ENCODE data around the gene PLEKHG3.
A peak's percentile ranks its signal among the peaks of the same experiment; 100 is the strongest.

PLEKHG3 gene

DNA sequence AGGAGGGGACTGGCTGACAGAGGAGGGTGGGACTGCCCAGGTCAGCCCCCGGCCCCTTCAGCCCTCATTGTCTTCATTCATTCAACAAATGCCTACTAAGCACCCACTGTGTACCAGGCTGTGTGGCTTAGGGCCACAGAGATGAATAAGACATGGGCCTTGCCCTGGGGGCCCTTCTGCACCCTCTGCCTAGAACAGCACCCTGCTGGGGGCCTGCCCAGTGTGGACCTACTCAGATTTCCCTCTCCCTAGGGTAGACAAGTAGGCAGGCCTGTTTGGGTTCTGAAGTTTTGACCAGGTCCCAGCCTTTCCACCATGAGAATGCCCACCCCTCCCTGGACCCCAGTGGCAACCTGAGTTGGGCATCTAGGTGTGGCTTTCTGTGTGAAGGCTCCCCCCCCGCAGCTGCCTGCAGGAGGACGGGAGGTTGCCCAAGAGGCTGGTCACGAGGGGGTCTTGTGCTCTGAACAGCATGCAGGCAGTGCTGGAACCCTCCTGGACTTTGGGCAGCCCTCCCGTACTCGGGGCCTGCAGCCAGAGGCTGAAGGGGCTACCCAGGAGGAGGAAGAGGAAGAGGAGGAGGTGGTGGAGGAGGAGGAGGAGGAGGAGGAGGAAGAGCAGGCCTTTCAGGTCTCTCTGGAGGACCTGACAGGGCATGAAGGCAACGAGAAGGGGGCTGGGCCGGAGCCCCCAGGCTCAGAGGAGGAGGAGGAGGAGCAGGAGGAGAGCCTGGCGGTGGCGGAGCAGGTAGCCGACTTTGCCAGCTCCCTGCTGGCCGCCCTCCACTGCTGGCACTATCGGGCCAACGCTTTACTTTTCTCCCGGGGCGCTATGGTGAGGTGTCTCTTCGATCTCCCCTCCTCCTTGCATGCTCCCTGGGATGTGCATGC, 33.4 kb downstream of the PLEKHG3 start:
- Mint-ChIP-seq H3K4me3 (no peak overlapping the region), H3K27ac (no peak overlapping the region), H3K4me1 (peaks cover 4% of the 10 kb centered on the region), H3K9me3 (no peaks in the 10 kb centered on the region), H3K36me3 (no peaks in the 10 kb centered on the region), H3K27me3 (no peaks in the 10 kb centered on the region)

- Mint-ChIP-seq H3K9me3 (no peaks in the 10 kb centered on the region), H3K27me3 (no peaks in the 10 kb centered on the region), H3K36me3 (no peaks in the 10 kb centered on the region), H3K4me3 (no peak overlapping the region), H3K4me1 (peaks cover 4% of the 10 kb centered on the region), H3K27ac (no peak overlapping the region)
Measured at GRCh38 chr14:64738281-64738804, 34.1 kb downstream of the PLEKHG3 start.

- Mint-ChIP-seq H3K9me3 (no peaks in the 10 kb centered on the region), H3K27ac (no peak overlapping the region), H3K4me3 (no peak overlapping the region), H3K36me3 (no peaks in the 10 kb centered on the region), H3K4me1 (peaks cover 9% of the 10 kb centered on the region), H3K27me3 (no peaks in the 10 kb centered on the region)
Measured at GRCh38 chr14:64741200-64741599, 37.0 kb downstream of the PLEKHG3 start.

DNA sequence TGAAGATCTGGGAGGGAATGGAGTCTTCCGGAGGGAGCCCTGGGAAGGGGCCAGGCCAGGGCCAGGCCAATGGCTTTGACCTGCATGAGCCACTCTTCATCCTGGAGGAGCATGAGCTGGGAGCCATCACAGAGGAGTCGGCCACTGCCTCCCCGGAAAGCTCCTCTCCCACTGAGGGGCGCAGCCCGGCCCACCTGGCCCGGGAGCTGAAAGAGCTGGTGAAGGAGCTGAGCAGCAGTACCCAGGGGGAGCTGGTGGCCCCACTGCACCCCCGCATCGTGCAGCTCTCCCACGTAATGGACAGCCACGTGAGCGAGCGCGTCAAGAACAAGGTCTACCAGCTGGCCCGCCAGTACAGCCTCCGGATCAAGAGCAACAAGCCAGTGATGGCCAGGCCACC, 37.7 kb downstream of the PLEKHG3 start:
- H3K4me3 Mint-ChIP-seq, result no peak overlapping the region
- no peaks in the 10 kb centered on the region for H3K9me3 Mint-ChIP-seq
- H3K27ac Mint-ChIP-seq, result no peak overlapping the region
- peaks cover 9% of the 10 kb centered on the region for H3K4me1 Mint-ChIP-seq
- no peaks in the 10 kb centered on the region for H3K36me3 Mint-ChIP-seq
- H3K27me3 Mint-ChIP-seq, result no peaks in the 10 kb centered on the region

DNA sequence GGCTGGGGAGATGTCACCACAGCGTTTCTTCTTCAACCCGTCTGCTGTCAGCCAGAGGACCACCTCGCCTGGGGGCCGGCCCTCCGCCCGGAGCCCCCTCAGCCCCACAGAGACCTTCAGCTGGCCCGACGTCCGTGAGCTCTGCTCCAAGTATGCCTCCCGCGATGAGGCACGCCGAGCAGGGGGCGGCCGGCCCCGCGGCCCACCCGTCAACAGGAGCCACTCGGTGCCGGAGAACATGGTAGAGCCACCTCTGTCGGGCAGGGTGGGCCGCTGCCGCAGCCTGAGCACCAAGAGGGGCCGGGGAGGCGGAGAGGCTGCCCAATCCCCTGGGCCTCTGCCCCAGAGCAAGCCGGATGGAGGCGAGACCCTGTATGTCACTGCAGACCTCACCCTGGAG, 38.8 kb downstream of the PLEKHG3 start:
- H3K27me3 Mint-ChIP-seq, result no peaks in the 10 kb centered on the region
- H3K9me3 Mint-ChIP-seq, result no peaks in the 10 kb centered on the region
- H3K27ac Mint-ChIP-seq, result no peak overlapping the region
- peaks cover 9% of the 10 kb centered on the region for H3K4me1 Mint-ChIP-seq
- no peak overlapping the region for H3K4me3 Mint-ChIP-seq
- no peaks in the 10 kb centered on the region for H3K36me3 Mint-ChIP-seq

DNA sequence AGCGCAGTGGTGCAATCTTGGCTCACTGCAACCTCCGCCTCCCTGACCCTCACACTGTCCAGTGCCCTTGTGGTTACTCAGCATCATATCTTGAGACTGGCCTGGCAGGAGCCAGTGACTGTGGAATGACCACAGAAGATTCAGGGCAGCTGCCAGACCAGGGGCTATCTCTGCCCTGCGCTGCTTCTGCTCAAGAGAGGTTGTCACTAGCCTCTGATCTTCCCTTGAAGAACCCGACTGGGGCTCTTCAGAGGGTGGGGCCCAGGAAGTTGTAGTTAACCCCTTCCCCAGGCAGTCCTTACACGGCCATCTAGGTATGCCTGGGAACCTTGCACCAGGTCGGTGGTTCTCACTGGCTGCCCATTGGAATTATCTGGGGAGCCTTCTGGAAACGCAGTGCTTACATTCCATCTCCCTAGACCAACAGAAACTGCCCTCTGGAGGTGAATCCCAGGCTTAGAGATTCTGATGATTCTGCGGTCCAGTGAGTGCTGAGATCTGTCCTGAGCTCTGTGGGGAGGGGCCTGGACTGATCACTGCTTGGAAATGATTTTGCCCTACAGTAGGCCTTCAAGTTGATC, 41.4 kb downstream of the PLEKHG3 start:
- Mint-ChIP-seq H3K27ac (no peak overlapping the region), H3K4me1 (peaks cover 9% of the 10 kb centered on the region), H3K4me3 (no peak overlapping the region), H3K9me3 (no peaks in the 10 kb centered on the region), H3K36me3 (no peaks in the 10 kb centered on the region), H3K27me3 (no peaks in the 10 kb centered on the region)

GRCh38 chr14:64746298-64747250, 42.4 kb downstream of the PLEKHG3 start:
- Mint-ChIP-seq H3K36me3 (no peaks in the 10 kb centered on the region), H3K9me3 (no peaks in the 10 kb centered on the region), H3K4me1 (peaks cover 9% of the 10 kb centered on the region), H3K27me3 (no peaks in the 10 kb centered on the region), H3K4me3 (no peak overlapping the region), H3K27ac (peak overlapping the region; percentile 51)

- Mint-ChIP-seq H3K9me3 (no peaks in the 10 kb centered on the region), H3K4me3 (no peak overlapping the region), H3K4me1 (peaks cover 9% of the 10 kb centered on the region), H3K27me3 (no peaks in the 10 kb centered on the region), H3K36me3 (no peaks in the 10 kb centered on the region), H3K27ac (no peak overlapping the region)
Measured at GRCh38 chr14:64747327-64747726, 43.1 kb downstream of the PLEKHG3 start.

- Mint-ChIP-seq H3K27ac (no peak overlapping the region), H3K4me1 (peaks cover 9% of the 10 kb centered on the region), H3K36me3 (no peaks in the 10 kb centered on the region), H3K27me3 (no peaks in the 10 kb centered on the region), H3K9me3 (no peaks in the 10 kb centered on the region), H3K4me3 (no peak overlapping the region)
Measured at GRCh38 chr14:64748521-64748920, 44.3 kb downstream of the PLEKHG3 start.

GRCh38 chr14:64748995-64749714, 44.9 kb downstream of the PLEKHG3 start:
- H3K27ac Mint-ChIP-seq, result no peak overlapping the region
- H3K36me3 Mint-ChIP-seq, result no peaks in the 10 kb centered on the region
- H3K4me1 Mint-ChIP-seq, result peaks cover 9% of the 10 kb centered on the region
- H3K27me3 Mint-ChIP-seq, result no peaks in the 10 kb centered on the region
- no peak overlapping the region for H3K4me3 Mint-ChIP-seq
- H3K9me3 Mint-ChIP-seq, result no peaks in the 10 kb centered on the region

- H3K36me3 Mint-ChIP-seq, result no peaks in the 10 kb centered on the region
- H3K4me3 Mint-ChIP-seq, result no peak overlapping the region
- no peaks in the 10 kb centered on the region for H3K4me1 Mint-ChIP-seq
- no peaks in the 10 kb centered on the region for H3K9me3 Mint-ChIP-seq
- no peak overlapping the region for H3K27ac Mint-ChIP-seq
- no peaks in the 10 kb centered on the region for H3K27me3 Mint-ChIP-seq
Measured at GRCh38 chr14:64752909-64753308, 48.7 kb downstream of the PLEKHG3 start.

DNA sequence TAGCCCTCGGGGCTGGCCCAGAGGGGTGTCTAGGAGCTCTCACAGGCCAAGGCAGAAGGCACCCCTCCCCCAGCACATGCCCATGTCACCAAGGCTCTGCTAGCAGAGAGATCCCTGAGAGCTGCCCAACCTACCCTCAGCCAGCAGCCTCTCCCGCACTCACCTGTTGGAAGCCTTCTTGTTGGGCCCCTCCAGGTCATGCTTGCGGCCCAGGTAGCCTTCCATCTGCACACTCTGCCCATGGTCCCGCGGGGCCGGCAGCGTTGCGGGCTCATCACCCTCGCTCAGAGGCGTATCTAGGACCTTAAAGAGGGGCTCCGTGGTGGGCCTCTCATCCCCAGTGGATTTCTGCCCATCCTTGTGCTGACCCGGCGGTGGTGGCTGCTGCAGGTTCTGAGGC, 49.1 kb downstream of the PLEKHG3 start:
- Mint-ChIP-seq H3K36me3 (no peaks in the 10 kb centered on the region), H3K4me1 (no peaks in the 10 kb centered on the region), H3K9me3 (no peaks in the 10 kb centered on the region), H3K27ac (no peak overlapping the region), H3K27me3 (no peaks in the 10 kb centered on the region), H3K4me3 (no peak overlapping the region)

DNA sequence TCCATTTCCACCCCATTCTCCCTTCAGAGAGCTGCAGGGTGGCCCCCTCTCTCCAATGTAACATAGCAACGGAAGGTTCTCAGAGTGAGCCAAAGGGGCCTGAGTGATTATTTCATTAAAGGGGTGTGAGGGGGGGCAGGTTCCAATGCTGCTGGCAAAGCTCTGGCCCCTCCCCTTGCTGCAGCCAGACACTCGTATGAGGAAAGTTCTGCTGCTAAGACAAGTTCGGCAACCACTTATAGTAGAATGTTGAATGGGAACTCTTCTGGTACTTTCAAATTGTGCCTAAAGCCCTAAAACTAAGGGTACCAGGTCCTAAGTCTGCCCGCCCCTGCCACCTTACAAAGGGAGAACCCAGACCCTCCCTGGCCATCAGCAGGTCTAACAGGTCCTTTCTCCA, 49.8 kb downstream of the PLEKHG3 start:
- no peaks in the 10 kb centered on the region for H3K36me3 Mint-ChIP-seq
- H3K27ac Mint-ChIP-seq, result no peak overlapping the region
- H3K27me3 Mint-ChIP-seq, result no peaks in the 10 kb centered on the region
- no peaks in the 10 kb centered on the region for H3K9me3 Mint-ChIP-seq
- H3K4me3 Mint-ChIP-seq, result no peak overlapping the region
- H3K4me1 Mint-ChIP-seq, result no peaks in the 10 kb centered on the region

DNA sequence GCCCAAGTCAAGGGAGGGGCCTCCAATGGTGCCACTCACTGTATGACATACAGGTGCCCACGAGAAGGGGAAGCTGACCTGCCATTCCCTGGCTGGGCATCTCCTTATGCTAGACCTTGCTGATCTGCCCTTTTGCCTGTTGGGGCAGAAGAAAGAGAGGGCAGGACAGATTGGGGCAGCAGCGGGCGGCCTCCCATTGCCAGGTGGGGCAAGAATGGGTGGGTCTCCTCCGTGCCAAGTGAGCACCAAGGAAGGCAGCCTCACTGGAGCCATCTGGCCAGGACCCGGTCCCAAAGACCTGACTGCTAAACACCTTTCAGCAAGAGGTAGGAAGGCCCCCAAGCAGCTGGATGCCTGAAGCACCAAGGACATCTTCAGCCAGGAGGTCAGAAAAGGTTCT, 50.5 kb downstream of the PLEKHG3 start:
- no peak overlapping the region for H3K27ac Mint-ChIP-seq
- H3K4me3 Mint-ChIP-seq, result no peak overlapping the region
- no peaks in the 10 kb centered on the region for H3K4me1 Mint-ChIP-seq
- H3K27me3 Mint-ChIP-seq, result no peaks in the 10 kb centered on the region
- H3K36me3 Mint-ChIP-seq, result no peaks in the 10 kb centered on the region
- H3K9me3 Mint-ChIP-seq, result no peaks in the 10 kb centered on the region

GRCh38 chr14:64755781-64756221, 51.6 kb downstream of the PLEKHG3 start:
- Mint-ChIP-seq H3K9me3 (no peaks in the 10 kb centered on the region), H3K4me1 (no peaks in the 10 kb centered on the region), H3K36me3 (no peaks in the 10 kb centered on the region)

More at GRCh38 chr14:64755781-64756221, 51.6 kb downstream of the PLEKHG3 start:
- Mint-ChIP-seq H3K27ac (no peak overlapping the region), H3K27me3 (no peaks in the 10 kb centered on the region), H3K4me3 (no peak overlapping the region)
